TTC549 (cell line): Measurements from ENCODE around the gene GMPPB.
"Not testable (repeated sequence)": the region's sequence is repeated elsewhere in the genome, so short reads cannot be mapped to it uniquely, and the experiment has no call there.

Source experiments
- FAIRE-seq: peaks from 2 replicates; lab custom pipeline; 2012; peaks lifted over from hg19 to GRCh38; lab: Jason Lieb, UNC

GMPPB gene

GRCh38 chr3:49712631-49713317 lies 11.0 kb downstream of the GMPPB start:
- no peak for FAIRE-seq

- no peak for FAIRE-seq
These were observed 11.6 kb downstream of the GMPPB start for GRCh38 chr3:49712166-49712565.

GRCh38 chr3:49711489-49711888 lies 12.3 kb downstream of the GMPPB start:
- no peak for FAIRE-seq

GRCh38 chr3:49709852-49710251 lies 13.9 kb downstream of the GMPPB start:
- no peak for FAIRE-seq

- no peak for FAIRE-seq
These were observed 16.7 kb downstream of the GMPPB start for GRCh38 chr3:49707113-49707480.

GRCh38 chr3:49706456-49707112 lies 17.2 kb downstream of the GMPPB start:
- FAIRE-seq, result no peak

- FAIRE-seq, result no peak
These were observed 18.3 kb downstream of the GMPPB start for GRCh38 chr3:49705390-49705960.

- FAIRE-seq, result no peak
These were observed 19.1 kb downstream of the GMPPB start for GRCh38 chr3:49704629-49705028.

GRCh38 chr3:49703956-49704355 lies 19.8 kb downstream of the GMPPB start:
- no peak for FAIRE-seq

GRCh38 chr3:49703443-49703927 lies 20.3 kb downstream of the GMPPB start:
- no peak for FAIRE-seq

- FAIRE-seq, result no peak
These were observed 21.1 kb downstream of the GMPPB start for GRCh38 chr3:49702672-49703071.

- FAIRE-seq, result no peak
These were observed 22.2 kb downstream of the GMPPB start for GRCh38 chr3:49701388-49702077.

- FAIRE-seq, result no peak
These were observed 23.2 kb downstream of the GMPPB start for GRCh38 chr3:49700453-49701128.

- FAIRE-seq, result no peak
These were observed 23.7 kb downstream of the GMPPB start for GRCh38 chr3:49700014-49700413.

- no peak for FAIRE-seq
These were observed 24.3 kb downstream of the GMPPB start for GRCh38 chr3:49699281-49699979.

GRCh38 chr3:49695350-49696015 lies 28.3 kb downstream of the GMPPB start:
- FAIRE-seq, result not testable (repeated sequence)

- not testable (repeated sequence) for FAIRE-seq
These were observed 29.2 kb downstream of the GMPPB start for GRCh38 chr3:49694409-49695070.

GRCh38 chr3:49691481-49691880 lies 32.3 kb downstream of the GMPPB start:
- FAIRE-seq, result not testable (repeated sequence)

GRCh38 chr3:49690856-49691255 lies 32.9 kb downstream of the GMPPB start:
- not testable (repeated sequence) for FAIRE-seq

- FAIRE-seq, result not testable (repeated sequence)
These were observed 33.7 kb downstream of the GMPPB start for GRCh38 chr3:49689908-49690624.
